IMR-90 (cell line): ENCODE data around the gene IMMT. TPM values are rescaled to one million over a fixed set of nuclear protein-coding genes. Genes with fewer than 3 reads are reported as not detected.

Experiments
- ATAC-seq: fragments of 200-7000 bp; cut with Tn5 transposase; 2 replicates; pipeline ENCODE4 v1.9.1; 2020; ENCODE audit warnings: low read depth, mild to moderate bottlenecking, moderate library complexity
- BruUV-seq: library from RNA; stranded (reverse); fragments of 400-500 nt; replicated peaks from 2 replicates; lab custom pipeline; 2021; lab: Mats Ljungman, UMichigan
- CTCF ChIA-PET: fragments of 300-600 bp; formaldehyde crosslinking; extraction: SDS; loops from one replicate; lab custom pipeline; 2021; ENCODE audit warnings: antibody characterized with exemption; lab: Yijun Ruan, JAX
- POLR2A ChIA-PET: fragments of 300-600 bp; sonication (Branson Sonifier 250); formaldehyde crosslinking; loops from one replicate; lab custom pipeline; 2022; ENCODE audit warnings: antibody characterized with exemption; ENCODE audit not compliant: unreplicated experiment; lab: Charles Lee
- DNase-seq: peaks from one replicate; pipeline ENCODE4 v3.0.0; 2013
- H2AFZ ChIP-seq: replicated peaks from 2 replicates; pipeline ENCODE3; 2013; ENCODE audit warnings: low read length, mild to moderate bottlenecking; ENCODE audit not compliant: poor library complexity
- H2AK5ac ChIP-seq: 2 replicates; pipeline ENCODE4 v1.6.1; 2013; ENCODE audit warnings: low read depth, low read length, inconsistent platforms
- H2AK9ac ChIP-seq: replicated peaks from 2 replicates; pipeline ENCODE3; 2013; ENCODE audit warnings: mild to moderate bottlenecking, low read depth, low read length, moderate library complexity; ENCODE audit not compliant: poor library complexity
- H2BK120ac ChIP-seq: 2 replicates; pipeline ENCODE4 v1.6.1; 2013; ENCODE audit warnings: low read depth, low read length, inconsistent platforms
- H2BK15ac ChIP-seq: 3 replicates; pipeline ENCODE4 v1.6.1; 2013; ENCODE audit warnings: low read depth, low read length, inconsistent platforms
- H2BK20ac ChIP-seq: 2 replicates; pipeline ENCODE4 v1.6.1; 2013; ENCODE audit warnings: low read depth, mild to moderate bottlenecking, inconsistent platforms, low read length, moderate library complexity
- H2BK5ac ChIP-seq: 2 replicates; pipeline ENCODE4 v1.6.1; 2013; ENCODE audit warnings: mild to moderate bottlenecking, low read depth, low read length, inconsistent platforms; ENCODE audit not compliant: poor library complexity, severe bottlenecking
- H3K14ac ChIP-seq: replicated peaks from 2 replicates; pipeline ENCODE4 v1.6.1; 2013; ENCODE audit warnings: low read depth, low read length, inconsistent platforms
- H3K18ac ChIP-seq: 2 replicates; pipeline ENCODE4 v1.6.1; 2013; ENCODE audit warnings: low read depth, low read length, control low read depth
- H3K23ac ChIP-seq: 2 replicates; pipeline ENCODE4 v1.6.1; 2013; ENCODE audit warnings: low read depth, low read length, inconsistent platforms
- H3K27ac ChIP-seq: 2 replicates; pipeline ENCODE4 v1.5.1; 2013; ENCODE audit warnings: mild to moderate bottlenecking, control low read depth, low read length; ENCODE audit not compliant: insufficient read depth
- H3K27me3 ChIP-seq: 2 replicates; pipeline ENCODE4 v1.6.1; 2013; ENCODE audit warnings: low read length; ENCODE audit not compliant: control insufficient read depth, insufficient read depth
- H3K36me3 ChIP-seq: 2 replicates; pipeline ENCODE4 v1.6.1; 2013; ENCODE audit warnings: low read length, mixed read lengths; ENCODE audit not compliant: control insufficient read depth, insufficient read depth
- H3K4ac ChIP-seq: 2 replicates; pipeline ENCODE4 v1.6.1; 2013; ENCODE audit warnings: low read depth, low read length, inconsistent platforms
- H3K4me1 ChIP-seq: 2 replicates; pipeline ENCODE4 v1.6.1; 2013; ENCODE audit warnings: low read length, mixed read lengths; ENCODE audit not compliant: control insufficient read depth, insufficient read depth
- H3K4me2 ChIP-seq: 2 replicates; pipeline ENCODE4 v1.6.1; 2013; ENCODE audit warnings: low read depth, mild to moderate bottlenecking, control low read depth, low read length, moderate library complexity
- H3K4me3 ChIP-seq: 2 replicates; pipeline ENCODE4 v1.5.1; 2013; ENCODE audit warnings: low read depth, mild to moderate bottlenecking, control low read depth, low read length, moderate library complexity; ENCODE audit not compliant: insufficient read depth
- H3K56ac ChIP-seq: 2 replicates; pipeline ENCODE4 v1.6.1; 2013; ENCODE audit warnings: low read length, inconsistent platforms; ENCODE audit not compliant: insufficient read depth; ENCODE audit errors: extremely low read depth
- H3K79me1 ChIP-seq, 2 experiments: 2 replicates each; pipeline ENCODE4 v1.6.1; 2013; ENCODE audit warnings: low read length in 2 of 2, inconsistent platforms in 1 of 2, low read depth in 1 of 2
- H3K9ac ChIP-seq: 2 replicates; pipeline ENCODE4 v1.6.1; 2013; ENCODE audit warnings: low read depth, low read length, control low read depth
- H3K9me1 ChIP-seq: 2 replicates; pipeline ENCODE4 v1.6.1; 2013; ENCODE audit warnings: low read length, inconsistent platforms; ENCODE audit not compliant: insufficient read depth
- H3K9me3 ChIP-seq: 2 replicates; pipeline ENCODE4 v1.6.1; 2013; ENCODE audit warnings: low read length; ENCODE audit not compliant: control insufficient read depth, insufficient read depth
- H4K20me1 ChIP-seq: 2 replicates; pipeline ENCODE4 v1.6.1; 2013; ENCODE audit warnings: low read length, inconsistent platforms; ENCODE audit not compliant: insufficient read depth
- H4K5ac ChIP-seq: 2 replicates; pipeline ENCODE4 v1.6.1; 2013; ENCODE audit warnings: mild to moderate bottlenecking, low read depth, low read length, control low read depth
- H4K8ac ChIP-seq, 2 experiments: 2 replicates each; pipeline ENCODE4 v1.6.1; 2013; ENCODE audit warnings: low read depth in 2 of 2, low read length in 2 of 2, control low read depth in 1 of 2, inconsistent platforms in 1 of 2
- H4K91ac ChIP-seq: 2 replicates; pipeline ENCODE4 v1.6.1; 2013; ENCODE audit warnings: low read depth, low read length, inconsistent platforms; ENCODE audit not compliant: insufficient read depth
- BHLHE40 ChIP-seq: fragments of 150-350 bp; IDR thresholded peaks from 2 replicates; pipeline ENCODE4 v1.6.1; 2016; ENCODE audit warnings: mild to moderate bottlenecking, low read depth, low read length
- CHD1 ChIP-seq: IDR thresholded peaks from 2 replicates; pipeline ENCODE4 v1.6.1; 2012; ENCODE audit warnings: low read depth, low read length, improper control_type of control experiment
- FOS ChIP-seq: fragments of 150-350 bp; IDR thresholded peaks from 2 replicates; pipeline ENCODE4 v1.6.1; 2016; ENCODE audit warnings: low read depth, low read length
- MAFK ChIP-seq: IDR thresholded peaks from 2 replicates; pipeline ENCODE4 v1.6.1; 2012; ENCODE audit warnings: low read depth, low read length, improper control_type of control experiment
- RCOR1 ChIP-seq: IDR thresholded peaks from 2 replicates; pipeline ENCODE4 v1.6.1; 2012; ENCODE audit warnings: mild to moderate bottlenecking, low read length, improper control_type of control experiment; ENCODE audit not compliant: insufficient replicate concordance
- RFX5 ChIP-seq: IDR thresholded peaks from 2 replicates; pipeline ENCODE4 v1.8.0; 2012; ENCODE audit warnings: low read depth, mild to moderate bottlenecking, low read length, moderate library complexity
- SMC3 ChIP-seq: fragments of 150-350 bp; IDR thresholded peaks from 2 replicates; pipeline ENCODE4 v1.6.1; 2016; ENCODE audit warnings: low read depth, mild to moderate bottlenecking, antibody characterized with exemption, low read length, moderate library complexity
- USF2 ChIP-seq: fragments of 150-350 bp; IDR thresholded peaks from 2 replicates; pipeline ENCODE4 v1.6.1; 2017; ENCODE audit warnings: mild to moderate bottlenecking, antibody characterized with exemption, low read length, low read depth
- WGBS, 2 experiments: methylation state at CpG; one replicate each; pipeline versions ENCODE4 v1.1.5 to v1.1.7; 2013; ENCODE audit warnings: missing lambda C conversion rate in 2 of 2; ENCODE audit not compliant: insufficient read length in 1 of 2; ENCODE audit errors: extremely low coverage in 2 of 2; 5-methylcytosine and 5-hydroxymethylcytosine counted together
- dilution Hi-C: fragments of 300-500 bp; cut with HindIII; formaldehyde crosslinking; loops from one replicate; pipeline ENCODE4 v1.14.3; 2018; ENCODE audit warnings: low sequenced_read_pairs; ENCODE audit not compliant: unreplicated experiment
- in situ Hi-C: fragments of 300-500 bp; cut with MboI; formaldehyde crosslinking; loops from 3 replicates; pipeline ENCODE4 v1.14.3; 2019; ENCODE audit warnings: low sequenced_read_pairs, inconsistent platforms, mixed read lengths
- intact Hi-C: fragments of 100-400 bp; cut with micrococcal nuclease; formaldehyde crosslinking; loops from 2 replicates; pipeline ENCODE4 v1.10.0; 2022
- polyA plus RNA-seq, 3 experiments: library from polyadenylated mRNA; depleted of rRNA; stranded (reverse); fragments of >200 nt; gene quantifications; 2 replicates each; pipeline ENCODE4 v1.2.3, GENCODE V29; 2012; ENCODE audit warnings: low replicate concordance in 1 of 3
- total RNA-seq: library from RNA; depleted of rRNA; stranded (reverse); fragments of >200 nt; gene quantifications from 2 replicates; pipeline ENCODE4 v1.2.3, GENCODE V29; 2012

The IMMT gene
- total and polyA plus RNA-seq, 2 of the 4 experiments (the other 2 are of a cell fraction): 50.5 to 87.3 TPM

DNA sequence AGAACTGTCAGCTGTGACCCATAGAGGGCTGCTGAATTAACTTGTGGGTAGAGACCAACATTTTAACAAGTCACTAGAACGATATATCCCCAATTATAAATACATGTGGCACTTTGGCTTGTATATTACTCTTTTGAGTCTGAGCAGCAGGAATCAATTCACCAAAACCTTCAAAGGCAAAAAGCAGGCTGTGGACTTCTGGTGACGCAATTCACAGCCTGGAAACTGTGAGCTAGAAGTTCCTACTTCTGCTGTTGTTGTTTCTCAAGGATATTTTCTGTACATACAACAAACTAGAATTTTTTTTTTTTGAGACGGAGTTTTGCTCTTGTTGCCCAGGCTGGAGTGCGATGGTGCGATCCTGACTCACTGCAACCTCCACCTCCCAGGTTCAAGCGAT lies 52.0 kb downstream of the IMMT start:
- DNase-seq: no peak
- no peak overlapping the region for H2AK5ac ChIP-seq
- H3K36me3 ChIP-seq: peaks cover 56% of the 10 kb centered on the region
- no peaks in the 10 kb centered on the region for H3K4me1 ChIP-seq
- H2AK9ac ChIP-seq: no peak overlapping the region
- no peak overlapping the region for H3K9ac ChIP-seq
- peaks cover 3% of the 10 kb centered on the region; the same call in 1 of the 2 replicates for H4K20me1 ChIP-seq
- no peak for TF ChIP-seq BHLHE40
- TF ChIP-seq CHD1: no peak
- no peak for TF ChIP-seq USF2
- no peak for TF ChIP-seq MAFK
- no peak for TF ChIP-seq FOS
- TF ChIP-seq RCOR1: no peak
- TF ChIP-seq SMC3: no peak
- no peak for TF ChIP-seq RFX5
- dilution Hi-C loops (no loop called here), in situ Hi-C loops (no loop called here), intact Hi-C loops (loop anchor here (10.0 kb wide), 1 partner anchor 321 kb away; no protein-coding TSS in a partner anchor)
- CTCF ChIA-PET: interaction anchor here (0.6 to 0.7 kb wide), 2 partner anchors 64 to 292 kb away, joined by 3 to 5 read pairs; no protein-coding TSS in a partner anchor
- no peak overlapping the region for H2BK5ac ChIP-seq
- H3K4me3 ChIP-seq: no peak overlapping the region
- WGBS, 2 experiments: no CpG with 5 or more reads among the region's 6 CpGs
- H4K5ac ChIP-seq: no peak overlapping the region
- no peak for ATAC-seq
- H2BK15ac ChIP-seq: no peak overlapping the region
- no peak overlapping the region for H3K4ac ChIP-seq
- H3K9me3 ChIP-seq: no peaks in the 10 kb centered on the region
- H3K4me2 ChIP-seq: no peak overlapping the region
- H3K27ac ChIP-seq: no peak overlapping the region
- no peak overlapping the region for H3K56ac ChIP-seq
- no peak overlapping the region for H3K23ac ChIP-seq
- H3K9me1 ChIP-seq: no peaks in the 10 kb centered on the region
- H2BK20ac ChIP-seq: no peak overlapping the region
- H3K18ac ChIP-seq: no peak overlapping the region
- no TSS peak for BruUV-seq
- H4K91ac ChIP-seq: no peak overlapping the region
- no peaks in the 10 kb centered on the region for H3K27me3 ChIP-seq
- H4K8ac ChIP-seq: no peak overlapping the region
- H3K14ac ChIP-seq: no peak overlapping the region
- H3K79me1 ChIP-seq: no peaks in the 10 kb centered on the region
- no peak overlapping the region for H2AFZ ChIP-seq
- no peak overlapping the region for H2BK120ac ChIP-seq
- POLR2A ChIA-PET: no interaction called here
